Articular chondrocyte of knee joint (primary cell): ENCODE results near the gene CHN2. TPM values are rescaled to one million over a fixed set of nuclear protein-coding genes. Genes with fewer than 3 reads are reported as not detected.

Source experiments
- total RNA-seq: library from RNA; depleted of rRNA; stranded (reverse); fragments of >200 nt; gene quantifications from 2 replicates; pipeline ENCODE4 v1.2.3, GENCODE V29; 2012

Gene CHN2
- total RNA-seq: 0.32 TPM in 1 of 2 replicates, not detected in the other

DNA sequence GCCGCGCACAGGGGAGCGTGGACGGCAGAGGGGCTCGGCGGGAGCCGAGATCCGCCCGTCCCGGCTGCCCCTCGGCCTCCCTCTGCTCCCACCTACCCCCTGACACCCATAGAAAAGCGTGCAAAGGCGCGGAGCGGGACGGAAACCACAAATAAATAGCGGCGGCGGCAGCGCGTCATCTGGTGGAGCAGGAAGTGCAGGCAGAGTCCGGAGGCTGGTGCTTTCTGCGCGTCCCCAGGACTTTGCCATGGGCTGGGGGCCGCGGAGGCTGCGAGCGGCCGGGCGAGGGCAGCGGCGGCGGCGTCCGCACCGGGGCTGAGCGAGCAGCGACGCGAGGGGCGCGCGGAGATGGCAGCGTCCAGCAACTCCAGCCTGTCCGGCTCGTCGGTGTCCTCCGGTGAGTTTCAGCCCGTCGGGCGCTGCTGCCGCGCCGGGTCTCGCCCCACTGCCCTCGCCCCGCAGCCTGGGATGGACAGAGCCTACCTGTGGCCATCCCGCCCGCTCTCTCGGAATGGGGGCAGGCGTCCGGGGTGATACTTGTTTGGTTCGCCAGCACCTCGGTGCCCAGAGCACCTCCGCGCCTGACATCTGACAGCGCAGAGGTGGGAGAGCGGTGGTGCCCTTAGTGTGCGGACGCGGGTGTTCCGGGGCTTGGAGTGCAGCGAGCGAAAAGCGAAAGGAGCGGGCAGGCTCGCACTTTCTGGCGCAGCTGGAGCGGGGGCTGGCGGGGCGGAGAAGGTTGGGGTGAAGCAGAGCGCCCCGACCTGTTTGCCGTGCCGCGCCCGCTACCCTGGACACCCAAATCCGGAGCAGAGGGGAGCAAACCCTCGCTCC is at the start of gene CHN2:
CHN2 (plus strand) TSS at position 182 of the 834 bp plus-strand sequence.

DNA sequence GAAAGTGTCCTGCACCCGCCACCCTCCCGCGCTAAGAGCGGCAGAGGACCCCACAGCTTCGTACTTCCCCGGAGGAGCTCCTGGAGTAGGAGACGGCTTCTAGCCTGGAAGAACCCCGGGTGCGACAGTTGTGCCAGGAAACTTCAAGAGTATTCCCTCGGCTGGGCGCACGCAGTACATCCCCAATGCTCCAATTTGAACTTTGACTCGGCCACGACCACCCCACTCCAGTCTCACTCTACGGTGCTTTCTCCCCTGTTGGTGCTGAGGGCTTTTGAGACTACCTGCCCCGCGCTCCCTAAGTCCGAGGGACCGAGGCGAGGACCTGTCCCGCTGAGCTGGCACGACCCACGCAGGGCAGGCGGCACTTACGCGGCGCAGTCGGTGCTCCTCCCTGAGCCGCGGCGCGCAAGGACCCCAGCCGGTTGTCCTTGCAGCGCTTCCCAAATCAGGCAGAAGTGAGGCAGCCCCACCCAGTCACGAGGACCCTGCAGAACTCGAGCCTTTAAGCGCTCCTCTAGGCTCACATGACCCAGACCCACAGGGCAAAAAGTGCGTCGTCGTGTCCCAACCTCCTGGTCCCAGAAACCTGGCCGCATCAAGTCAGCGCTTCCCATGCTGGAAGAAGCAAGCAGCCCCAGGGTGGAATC is 48.4 kb upstream of the CHN2 start, which contains the start of gene CPVL:
CPVL (minus strand) TSS at position 481 of the 650 bp plus-strand sequence. CDS start 25,476 bp downstream, outside the sequence.

Other genes with a start within 250 kb of the CHN2 start
- 0.13 and 0.22 TPM in 2 replicates for gene TRIL, start 236.4 kb upstream of the CHN2 start, total RNA-seq
- 0.26 and 0.54 TPM in 2 replicates for gene CPVL, start 48.2 kb upstream of the CHN2 start, total RNA-seq